GM18499 (cell line): ENCODE data around the gene PLA2G4A.

Experiments used
- ATAC-seq: cut with Tn5 transposase; IDR thresholded peaks from one replicate; pipeline ENCODE4 v1.9.1; 2021; ENCODE audit warnings: moderate number of reproducible peaks; ENCODE audit not compliant: insufficient read depth, unreplicated experiment

The PLA2G4A gene

DNA sequence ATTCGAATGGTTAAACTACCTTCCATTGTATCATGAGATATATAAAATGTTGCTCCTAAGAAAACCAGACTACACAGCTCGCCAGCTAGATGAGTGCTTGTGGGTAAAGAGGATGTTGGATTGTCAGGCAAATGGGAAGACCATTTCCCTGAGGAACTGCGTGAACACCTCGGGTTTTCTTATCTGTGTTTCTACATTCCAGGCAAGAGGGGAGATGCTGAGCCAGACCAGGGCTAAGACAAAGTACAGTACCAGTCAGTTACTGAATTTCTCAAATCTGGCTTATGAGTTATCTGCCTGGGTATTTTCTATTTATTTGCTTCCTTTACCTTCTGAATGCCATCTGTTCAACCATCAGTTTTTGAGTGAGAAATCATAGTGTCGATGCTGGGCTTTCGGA, 170.8 kb downstream of the PLA2G4A start:
- ATAC-seq = no peak

DNA sequence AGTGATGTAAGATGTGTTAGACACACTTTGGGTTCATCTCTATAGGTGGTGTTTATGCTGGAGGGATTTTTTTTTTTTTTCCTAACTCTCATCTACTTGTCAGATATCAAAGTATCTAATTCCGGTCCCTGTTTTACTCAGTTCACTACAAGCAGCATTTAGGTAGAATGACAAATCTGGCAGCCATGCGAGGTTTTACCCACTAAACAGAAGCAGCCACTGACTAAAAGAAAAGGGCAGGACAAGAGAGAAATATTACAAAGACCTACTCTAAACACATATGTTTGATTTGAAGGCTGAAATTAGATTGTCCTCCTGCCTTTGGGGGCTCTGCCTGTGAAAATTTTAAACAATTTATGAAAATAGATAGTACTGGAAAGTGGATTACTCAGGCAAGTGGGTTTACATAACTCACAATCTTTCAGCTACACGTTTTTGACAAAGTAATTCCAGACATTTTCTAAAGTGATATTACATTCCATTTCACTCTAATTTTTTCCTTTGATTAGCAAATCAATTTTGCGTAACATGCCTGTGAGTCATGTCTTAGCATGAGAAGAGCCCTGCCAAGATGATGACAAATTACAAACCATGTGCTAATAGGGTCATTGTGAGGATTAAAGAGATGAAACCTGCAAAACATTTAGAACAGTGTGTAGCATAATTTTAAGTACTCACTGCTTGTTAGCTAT, 172.6 kb downstream of the PLA2G4A start:
- no peak for ATAC-seq

DNA sequence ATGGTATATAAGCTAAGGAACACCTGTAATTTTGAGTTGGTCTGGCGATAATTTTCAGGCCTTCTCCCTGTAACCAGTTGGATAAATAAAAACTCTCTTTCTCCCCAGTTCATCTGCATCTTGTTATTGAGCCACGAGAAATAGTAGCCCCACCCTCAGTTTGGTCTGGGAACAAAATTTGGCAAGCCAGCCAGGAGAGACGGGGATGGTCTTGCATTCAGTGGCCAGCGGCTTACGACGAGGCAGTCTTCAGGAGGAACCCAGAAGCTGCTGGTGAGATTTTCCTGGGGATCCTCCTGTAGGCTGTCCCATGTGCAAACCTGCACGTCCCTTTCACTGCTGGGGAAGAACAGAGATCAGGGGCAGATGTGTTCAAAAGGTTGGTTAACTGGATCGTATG, 174.6 kb downstream of the PLA2G4A start:
- ATAC-seq = no peak

DNA sequence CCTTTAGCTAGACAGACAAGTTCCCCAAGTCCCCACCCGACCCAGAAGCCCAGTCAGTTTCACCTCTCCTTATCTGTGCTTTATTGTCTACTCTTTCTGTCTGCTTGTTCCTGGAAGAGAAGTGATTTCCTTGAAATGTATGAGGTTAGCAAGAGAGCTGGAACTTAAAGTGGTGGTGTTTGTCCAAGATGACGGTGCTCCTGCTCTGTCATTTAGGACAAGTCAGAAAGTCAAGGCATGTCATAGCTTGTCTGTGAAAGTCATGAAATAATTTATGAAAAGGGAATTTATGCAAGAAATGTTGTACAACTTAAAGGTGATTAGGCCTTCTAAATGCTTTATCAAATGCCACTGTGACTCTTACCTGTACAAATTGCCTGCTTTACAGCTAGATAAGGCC, 178.1 kb downstream of the PLA2G4A start:
- ATAC-seq = no peak

DNA sequence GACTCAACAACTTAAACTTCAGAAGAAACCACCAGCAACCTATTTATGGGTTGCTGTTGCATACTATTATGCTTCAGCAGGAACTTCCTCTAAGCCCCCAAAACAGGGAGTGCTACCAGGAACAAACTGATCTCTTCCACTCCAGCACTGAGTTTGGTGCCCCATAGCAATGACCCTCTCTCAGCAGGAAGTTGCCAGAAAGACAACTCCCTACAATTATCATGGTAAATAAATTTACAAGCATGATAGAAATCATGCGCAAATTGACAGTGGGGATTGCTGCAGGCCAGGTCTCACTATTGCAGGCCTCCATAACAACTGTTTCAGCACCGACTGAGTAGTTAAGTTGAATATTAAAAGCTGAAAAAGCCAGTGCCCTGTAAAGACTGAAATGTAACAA, 180.6 kb downstream of the PLA2G4A start:
- ATAC-seq = no peak

DNA sequence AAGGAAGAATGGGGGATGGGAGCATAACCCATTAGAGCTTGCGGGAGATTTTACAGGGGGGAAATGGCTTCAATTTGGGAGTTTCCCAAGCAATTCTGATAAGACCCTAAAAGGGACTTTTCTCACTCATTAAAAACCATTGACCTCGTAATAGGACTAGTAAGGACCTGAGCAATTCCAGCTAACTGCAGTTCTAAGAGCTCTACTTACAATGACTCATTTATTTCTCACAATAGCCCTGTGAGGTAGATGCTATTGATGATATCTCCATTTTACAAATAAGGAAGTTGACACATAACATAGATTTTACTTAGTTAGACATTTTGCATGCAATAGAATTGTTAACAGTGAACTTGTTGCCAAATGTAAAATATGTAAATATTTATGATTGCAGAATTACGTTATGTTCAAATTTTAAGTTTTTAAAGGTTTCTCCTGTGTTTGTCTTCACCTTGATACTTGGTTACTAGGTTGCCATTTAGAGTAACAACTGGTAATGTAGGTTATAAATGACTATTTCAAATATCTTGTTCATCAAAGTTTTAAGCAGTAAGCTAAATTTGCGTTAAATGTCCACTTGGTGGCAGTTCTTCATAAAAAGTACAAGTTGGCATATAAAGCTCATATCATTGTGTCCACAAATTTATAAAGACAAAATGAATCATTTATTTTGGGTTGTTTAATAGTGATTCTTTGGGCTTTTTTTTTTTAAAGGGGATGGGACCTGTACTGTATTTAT, 182.0 kb downstream of the PLA2G4A start:
- no peak for ATAC-seq

DNA sequence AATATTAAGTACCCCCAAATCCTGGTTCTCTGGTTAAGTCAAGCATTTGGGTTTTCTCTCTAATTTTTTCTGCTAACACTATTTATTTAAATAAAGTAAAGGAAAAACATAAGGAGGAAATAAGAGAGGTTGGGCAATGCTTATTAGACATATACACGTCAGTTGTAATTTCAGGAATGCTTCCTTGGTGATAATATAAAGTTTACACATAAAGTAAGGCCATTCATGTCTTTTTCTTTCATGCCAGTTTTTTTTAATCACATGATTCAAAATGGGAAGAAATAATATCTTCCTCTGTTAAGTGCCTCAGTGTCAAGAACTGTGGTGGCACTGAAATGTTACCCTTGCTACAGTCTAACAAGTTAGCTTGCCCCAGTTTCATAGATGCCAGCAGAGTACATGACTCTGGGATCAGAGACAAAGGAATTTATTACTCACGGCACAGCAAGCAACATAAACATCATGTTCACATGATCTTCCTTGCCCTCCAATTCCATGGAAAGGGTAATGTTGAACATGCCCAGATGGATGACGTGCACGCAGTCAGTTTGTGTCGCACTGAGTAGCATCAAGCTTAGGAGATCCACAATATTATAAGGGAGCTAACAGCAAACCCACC, 184.9 kb downstream of the PLA2G4A start:
- no peak for ATAC-seq

DNA sequence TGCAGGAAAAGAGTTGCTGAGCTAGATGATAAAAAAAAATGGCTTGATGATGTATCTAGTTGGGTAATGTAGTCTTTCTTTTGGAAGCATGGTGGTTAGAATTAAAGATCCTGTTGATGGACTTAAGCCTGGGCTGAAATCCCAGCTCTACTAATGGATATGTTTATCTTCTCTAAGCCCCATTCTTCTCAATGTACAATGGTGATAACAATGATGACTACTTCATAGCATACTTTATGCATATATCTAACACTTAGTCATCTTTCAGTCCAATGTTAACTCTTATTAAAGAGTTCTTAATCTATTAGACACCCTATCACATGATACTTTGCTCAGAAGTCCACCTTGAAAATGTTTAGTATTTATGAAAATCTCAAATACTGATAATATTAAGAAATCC, 189.5 kb downstream of the PLA2G4A start:
- ATAC-seq = no peak

DNA sequence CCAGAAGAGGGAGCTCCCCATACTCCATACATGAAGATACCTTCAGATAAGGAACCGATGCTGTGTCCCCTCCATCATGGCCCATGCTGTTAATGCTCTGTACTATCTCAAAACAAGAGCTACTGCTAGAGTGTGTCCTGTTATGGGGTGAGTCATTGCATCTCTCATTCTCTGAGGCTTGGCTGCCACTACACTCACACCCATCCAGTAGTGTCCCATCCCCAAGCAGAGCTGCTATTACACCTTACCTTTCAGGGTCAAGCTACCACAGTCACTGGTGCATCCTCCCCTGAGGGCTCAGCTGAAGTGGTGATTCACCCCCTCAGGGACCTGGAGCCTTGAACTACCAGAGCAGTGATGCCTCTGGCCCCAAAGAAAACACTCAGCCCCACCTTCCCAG, 198.5 kb downstream of the PLA2G4A start:
- no peak for ATAC-seq

DNA sequence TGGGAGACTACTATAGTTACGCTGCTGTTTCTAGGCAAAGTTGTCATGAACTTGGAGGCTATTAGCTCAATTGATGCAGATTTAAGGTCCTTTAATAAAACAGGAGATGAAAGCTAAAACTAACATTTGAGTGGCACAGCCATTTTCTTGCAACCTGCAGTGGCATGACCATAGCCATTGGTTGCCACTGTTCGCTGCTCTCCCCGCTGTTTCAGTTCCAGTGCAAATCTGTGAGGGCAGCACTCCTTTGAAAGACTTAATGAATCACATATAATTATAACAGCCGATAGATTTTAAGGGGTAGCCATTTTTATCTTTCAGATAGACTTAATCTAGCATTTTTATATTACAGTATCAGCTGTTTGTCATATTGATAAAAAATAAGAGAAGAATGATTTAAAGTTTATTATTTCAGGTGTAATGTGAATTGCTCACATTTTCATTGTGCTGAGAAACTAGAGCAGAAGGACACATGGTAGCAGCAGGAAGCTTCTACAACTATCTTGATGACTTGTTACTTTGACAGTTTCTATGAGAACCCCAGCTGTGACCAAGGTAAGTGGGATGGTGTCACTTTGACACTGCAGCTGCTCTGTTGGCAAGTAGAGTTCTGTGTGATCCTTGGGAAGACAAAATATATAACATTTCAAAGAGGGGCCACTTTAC, 203.7 kb downstream of the PLA2G4A start:
- ATAC-seq = no peak

DNA sequence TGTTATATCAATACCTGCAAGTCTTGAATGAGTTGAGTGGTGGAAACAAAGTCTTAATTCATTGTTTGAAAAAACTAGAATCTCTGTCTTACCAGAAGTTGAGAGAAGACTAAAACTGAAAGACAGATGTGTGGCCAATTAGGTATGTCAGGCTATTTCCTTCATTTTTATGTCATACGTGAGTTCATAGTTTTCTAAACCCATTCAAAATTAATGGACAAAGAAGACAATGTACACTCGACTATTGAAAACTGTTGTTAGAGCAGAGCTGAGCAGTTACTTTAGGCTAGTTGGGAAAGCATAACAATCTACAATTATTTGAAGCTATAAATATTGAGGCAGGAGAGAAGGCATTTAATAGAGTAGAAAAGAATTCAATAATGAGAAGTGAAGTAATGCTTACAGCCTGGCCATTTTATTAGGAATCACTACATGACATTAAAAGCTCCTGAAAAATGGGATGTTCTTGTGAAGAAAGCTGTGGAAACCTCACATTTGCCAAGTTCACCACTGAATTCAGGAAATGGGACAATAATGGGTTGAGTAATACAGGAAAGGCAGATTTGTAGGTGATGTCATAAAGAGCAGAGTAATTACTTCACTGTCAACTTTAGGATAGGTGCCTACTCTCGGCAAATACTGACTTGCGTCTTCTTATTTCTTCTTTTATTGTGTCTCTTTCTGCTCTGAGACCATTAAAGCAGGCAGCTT, 204.4 kb downstream of the PLA2G4A start:
- no peak for ATAC-seq

DNA sequence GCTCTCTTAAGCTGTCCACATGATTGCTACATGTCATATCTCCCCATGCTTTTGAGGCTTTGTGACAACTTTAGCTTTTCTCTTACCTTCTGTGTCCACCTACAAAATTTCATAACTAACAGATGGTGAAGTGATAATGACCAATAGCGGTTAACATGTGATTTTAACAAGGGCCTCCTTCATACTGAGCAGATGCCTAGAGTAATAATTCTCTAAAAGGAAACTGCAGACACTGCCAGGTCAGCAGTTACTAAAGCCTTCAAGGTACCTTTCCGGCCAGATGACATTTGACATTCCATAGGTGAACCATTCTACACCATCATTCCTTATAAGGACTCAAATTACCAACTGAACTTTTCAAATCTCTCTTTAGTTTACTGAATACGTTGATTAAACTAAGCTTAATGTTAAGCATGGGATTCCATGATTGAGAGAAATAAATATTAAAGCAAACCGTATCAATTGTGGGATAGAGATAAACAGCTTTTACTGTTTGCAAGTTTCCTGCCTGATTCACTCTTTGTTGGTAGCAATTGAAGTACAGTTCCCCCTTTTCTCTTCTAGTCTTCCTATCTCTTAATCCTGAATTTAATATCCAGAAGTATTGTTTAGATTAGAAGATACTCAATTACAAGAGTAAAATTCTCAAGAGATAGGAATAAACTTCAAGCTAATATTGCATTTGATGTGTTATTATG, 205.1 kb downstream of the PLA2G4A start:
- no peak for ATAC-seq

DNA sequence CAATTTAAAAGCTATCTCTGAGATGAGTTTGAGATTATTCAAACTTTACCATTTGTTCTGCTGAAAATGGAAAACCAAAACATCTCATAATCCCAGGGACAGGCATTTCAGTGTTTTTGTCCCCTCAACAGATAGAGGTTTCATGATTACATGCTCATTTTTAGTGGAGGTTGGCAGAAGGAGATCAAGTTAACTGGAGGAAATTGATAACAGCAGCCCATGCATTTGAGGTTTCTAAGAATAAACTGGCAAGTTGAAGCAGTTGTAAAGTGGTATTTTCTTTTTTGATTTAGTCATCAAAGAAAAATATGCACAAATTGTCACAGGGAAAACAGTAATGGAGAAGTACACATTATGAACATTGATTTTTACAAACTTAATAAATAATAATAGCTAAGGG, 205.8 kb downstream of the PLA2G4A start:
- ATAC-seq = no peak

DNA sequence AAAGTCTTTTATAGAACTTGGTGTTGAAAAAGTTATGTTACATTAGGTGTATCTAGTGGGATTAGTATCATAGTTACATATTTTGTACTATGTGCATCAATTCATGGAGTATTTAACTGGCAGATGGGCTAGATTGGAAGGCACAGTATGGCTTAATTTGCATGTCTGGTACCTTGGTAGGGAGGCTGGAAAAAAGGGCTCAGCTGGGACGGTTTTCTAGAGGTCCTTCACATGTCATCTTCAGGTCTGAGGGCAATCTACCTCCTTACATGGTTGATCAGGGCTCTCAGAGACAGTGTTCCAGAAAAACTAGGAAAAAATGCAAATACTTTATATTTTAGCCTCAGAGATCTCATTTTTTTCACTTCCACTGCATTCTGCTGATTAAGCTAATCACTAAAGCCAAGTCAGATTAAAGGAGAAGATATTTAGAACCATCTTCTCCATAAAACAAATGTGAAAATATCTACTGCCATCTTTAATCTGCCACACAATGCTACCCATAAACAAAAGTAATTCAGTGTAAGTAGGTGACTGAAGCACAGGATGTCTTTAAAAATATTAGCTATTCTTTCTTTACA, 209.3 kb downstream of the PLA2G4A start:
- no peak for ATAC-seq
